Fibroblast of lung (primary cell): ENCODE data around the gene HBM.
"Not testable (repeated sequence)": the region's sequence is repeated elsewhere in the genome, so short reads cannot be mapped to it uniquely, and the experiment has no call there.

Source experiments
- EZH2 ChIP-seq: IDR thresholded peaks from 2 replicates; pipeline ENCODE4 v1.5.1; 2012; ENCODE audit warnings: low read length, control low read depth, mild to moderate bottlenecking; ENCODE audit errors: missing control alignments
- TF ChIP-seq, protein P1 (sequence below), 2 donors: IDR thresholded peaks in 1 of 2; conservative IDR thresholded peaks in 1 of 2; 1 replicate in 1 of 2; 2 replicates in 1 of 2; pipeline ENCODE4 v1.5.1; 2011 to 2012; ENCODE audit warnings: low read length in 2 of 2, control low read depth in 1 of 2, inconsistent platforms in 1 of 2, low read depth in 1 of 2, mild to moderate bottlenecking in 1 of 2

DNA sequence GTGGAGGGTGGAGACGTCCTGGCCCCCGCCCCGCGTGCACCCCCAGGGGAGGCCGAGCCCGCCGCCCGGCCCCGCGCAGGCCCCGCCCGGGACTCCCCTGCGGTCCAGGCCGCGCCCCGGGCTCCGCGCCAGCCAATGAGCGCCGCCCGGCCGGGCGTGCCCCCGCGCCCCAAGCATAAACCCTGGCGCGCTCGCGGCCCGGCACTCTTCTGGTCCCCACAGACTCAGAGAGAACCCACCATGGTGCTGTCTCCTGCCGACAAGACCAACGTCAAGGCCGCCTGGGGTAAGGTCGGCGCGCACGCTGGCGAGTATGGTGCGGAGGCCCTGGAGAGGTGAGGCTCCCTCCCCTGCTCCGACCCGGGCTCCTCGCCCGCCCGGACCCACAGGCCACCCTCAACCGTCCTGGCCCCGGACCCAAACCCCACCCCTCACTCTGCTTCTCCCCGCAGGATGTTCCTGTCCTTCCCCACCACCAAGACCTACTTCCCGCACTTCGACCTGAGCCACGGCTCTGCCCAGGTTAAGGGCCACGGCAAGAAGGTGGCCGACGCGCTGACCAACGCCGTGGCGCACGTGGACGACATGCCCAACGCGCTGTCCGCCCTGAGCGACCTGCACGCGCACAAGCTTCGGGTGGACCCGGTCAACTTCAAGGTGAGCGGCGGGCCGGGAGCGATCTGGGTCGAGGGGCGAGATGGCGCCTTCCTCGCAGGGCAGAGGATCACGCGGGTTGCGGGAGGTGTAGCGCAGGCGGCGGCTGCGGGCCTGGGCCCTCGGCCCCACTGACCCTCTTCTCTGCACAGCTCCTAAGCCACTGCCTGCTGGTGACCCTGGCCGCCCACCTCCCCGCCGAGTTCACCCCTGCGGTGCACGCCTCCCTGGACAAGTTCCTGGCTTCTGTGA lies 11.0 kb downstream of the HBM start, which contains the start of gene HBA1:
- TF ChIP-seq, protein P1, sequence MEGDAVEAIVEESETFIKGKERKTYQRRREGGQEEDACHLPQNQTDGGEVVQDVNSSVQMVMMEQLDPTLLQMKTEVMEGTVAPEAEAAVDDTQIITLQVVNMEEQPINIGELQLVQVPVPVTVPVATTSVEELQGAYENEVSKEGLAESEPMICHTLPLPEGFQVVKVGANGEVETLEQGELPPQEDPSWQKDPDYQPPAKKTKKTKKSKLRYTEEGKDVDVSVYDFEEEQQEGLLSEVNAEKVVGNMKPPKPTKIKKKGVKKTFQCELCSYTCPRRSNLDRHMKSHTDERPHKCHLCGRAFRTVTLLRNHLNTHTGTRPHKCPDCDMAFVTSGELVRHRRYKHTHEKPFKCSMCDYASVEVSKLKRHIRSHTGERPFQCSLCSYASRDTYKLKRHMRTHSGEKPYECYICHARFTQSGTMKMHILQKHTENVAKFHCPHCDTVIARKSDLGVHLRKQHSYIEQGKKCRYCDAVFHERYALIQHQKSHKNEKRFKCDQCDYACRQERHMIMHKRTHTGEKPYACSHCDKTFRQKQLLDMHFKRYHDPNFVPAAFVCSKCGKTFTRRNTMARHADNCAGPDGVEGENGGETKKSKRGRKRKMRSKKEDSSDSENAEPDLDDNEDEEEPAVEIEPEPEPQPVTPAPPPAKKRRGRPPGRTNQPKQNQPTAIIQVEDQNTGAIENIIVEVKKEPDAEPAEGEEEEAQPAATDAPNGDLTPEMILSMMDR (conservative IDR thresholded peaks at IDR 0.05 in 1 of 2, IDR thresholded peaks at IDR 0.05 in 1 of 2; ENCODE audit: low read depth in 1 of 2, low read length in 2 of 2) = not testable (repeated sequence)
- peak; percentile 89 for TF ChIP-seq EZH2
